Endothelial cell of umbilical vein (primary cell): ENCODE results near the gene PATL1.

Source experiments
- CTCF ChIP-seq, 2 donors: IDR thresholded peaks; 1 replicate in 1 of 2; 2 replicates in 1 of 2; pipeline ENCODE4 v1.5.1; 2011; ENCODE audit warnings: low read length in 2 of 2, mild to moderate bottlenecking in 2 of 2, moderate library complexity in 2 of 2, control low read depth in 1 of 2, inconsistent platforms in 1 of 2, low read depth in 1 of 2; ENCODE audit not compliant: insufficient read depth in 1 of 2; ENCODE audit errors: extremely low read depth in 1 of 2
- EZH2 ChIP-seq: IDR thresholded peaks from 2 replicates; pipeline ENCODE4 v1.6.1; 2012; ENCODE audit warnings: borderline replicate concordance, low read depth, mild to moderate bottlenecking, moderate library complexity, low read length, inconsistent platforms; ENCODE audit not compliant: severe bottlenecking
- JUN ChIP-seq: IDR thresholded peaks from 2 replicates; pipeline ENCODE4 v1.6.1; 2011; ENCODE audit warnings: borderline replicate concordance, low read depth; ENCODE audit not compliant: insufficient read length, insufficient read depth
- MAX ChIP-seq: IDR thresholded peaks from 2 replicates; pipeline ENCODE4 v1.6.1; 2011; ENCODE audit not compliant: insufficient read depth, insufficient read length
- MYC ChIP-seq: IDR thresholded peaks from one replicate; pipeline ENCODE4 v1.6.1; 2011; ENCODE audit warnings: mild to moderate bottlenecking, low read depth, low read length
- POLR2A ChIP-seq: IDR thresholded peaks from 2 replicates; pipeline ENCODE4 v1.6.1; 2012; ENCODE audit warnings: low read depth, mild to moderate bottlenecking, control low read depth, low read length
- POLR2AphosphoS5 ChIP-seq: IDR thresholded peaks from 2 replicates; pipeline ENCODE4 v1.6.1; 2012; ENCODE audit warnings: low read depth, mild to moderate bottlenecking, control low read depth, low read length, moderate library complexity; ENCODE audit not compliant: insufficient read depth

GRCh38 chr11:59625703-59626102 lies 43.1 kb downstream of the PATL1 start:
- TF ChIP-seq EZH2 = no peak
- no peak for TF ChIP-seq CTCF (IDR thresholded peaks at IDR 0.05; ENCODE audit: extremely low read depth in 1 of 2, insufficient read depth in 1 of 2, low read depth in 1 of 2, low read length in 2 of 2)
- no peak for TF ChIP-seq POLR2A
- no peak for TF ChIP-seq MAX
- no peak for TF ChIP-seq JUN
- TF ChIP-seq MYC = no peak
- no peak for TF ChIP-seq POLR2AphosphoS5
